GM13977 (cell line): Measurements from ENCODE around the gene RAB4A.
"Not testable (repeated sequence)": the region's sequence is repeated elsewhere in the genome, so short reads cannot be mapped to it uniquely, and the experiment has no call there.

Source experiments
- DNase-seq: peaks from one replicate; pipeline ENCODE4 v3.0.0; 2012; ENCODE audit warnings: low spot score
- in situ Hi-C: fragments of 300-500 bp; cut with MboI; formaldehyde crosslinking; loops from one replicate; pipeline ENCODE4 v1.12.0; 2022; ENCODE audit warnings: low sequenced_read_pairs, low pct_unique_long_range_greater_than_20kb, mixed read lengths, inconsistent platforms; ENCODE audit not compliant: unreplicated experiment
- TF ChIP-seq, protein P1 (sequence below): IDR thresholded peaks from 2 replicates; pipeline ENCODE4 v1.5.1; 2012; ENCODE audit warnings: mild to moderate bottlenecking, control low read depth; ENCODE audit not compliant: insufficient read depth; ENCODE audit errors: extremely low read depth, missing control alignments

RAB4A gene

DNA sequence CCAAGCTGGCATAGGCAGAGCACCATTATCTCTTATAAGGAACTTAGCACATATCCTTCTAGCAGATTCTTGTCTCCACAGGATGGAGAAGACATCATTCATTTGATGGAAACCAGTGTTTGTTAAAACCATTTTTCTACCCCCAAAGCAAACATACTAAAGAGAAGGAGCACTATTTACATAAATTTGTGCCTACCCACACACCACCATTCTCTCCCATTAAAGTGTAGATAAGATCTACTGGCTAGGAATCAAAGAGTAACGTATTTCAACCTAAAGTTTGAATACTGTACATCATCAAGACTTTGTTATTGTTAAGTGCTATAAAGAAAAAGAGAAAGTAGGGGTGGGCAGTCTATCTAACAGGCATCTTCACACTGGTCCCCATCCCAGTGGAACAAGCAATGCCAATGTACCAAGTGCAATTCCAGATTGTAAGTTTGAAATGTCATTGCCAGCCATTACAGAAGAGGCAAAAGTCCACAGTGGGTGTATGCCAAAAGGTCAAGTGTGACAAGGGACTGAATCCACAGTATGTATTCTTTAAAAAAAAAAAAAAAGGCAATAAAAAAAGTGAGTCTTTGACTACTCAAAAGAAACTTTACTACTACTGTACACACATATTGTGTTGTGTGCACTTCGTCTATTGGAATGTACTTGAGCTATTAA lies 53.1 kb downstream of the RAB4A start:
- TF ChIP-seq, protein P1, sequence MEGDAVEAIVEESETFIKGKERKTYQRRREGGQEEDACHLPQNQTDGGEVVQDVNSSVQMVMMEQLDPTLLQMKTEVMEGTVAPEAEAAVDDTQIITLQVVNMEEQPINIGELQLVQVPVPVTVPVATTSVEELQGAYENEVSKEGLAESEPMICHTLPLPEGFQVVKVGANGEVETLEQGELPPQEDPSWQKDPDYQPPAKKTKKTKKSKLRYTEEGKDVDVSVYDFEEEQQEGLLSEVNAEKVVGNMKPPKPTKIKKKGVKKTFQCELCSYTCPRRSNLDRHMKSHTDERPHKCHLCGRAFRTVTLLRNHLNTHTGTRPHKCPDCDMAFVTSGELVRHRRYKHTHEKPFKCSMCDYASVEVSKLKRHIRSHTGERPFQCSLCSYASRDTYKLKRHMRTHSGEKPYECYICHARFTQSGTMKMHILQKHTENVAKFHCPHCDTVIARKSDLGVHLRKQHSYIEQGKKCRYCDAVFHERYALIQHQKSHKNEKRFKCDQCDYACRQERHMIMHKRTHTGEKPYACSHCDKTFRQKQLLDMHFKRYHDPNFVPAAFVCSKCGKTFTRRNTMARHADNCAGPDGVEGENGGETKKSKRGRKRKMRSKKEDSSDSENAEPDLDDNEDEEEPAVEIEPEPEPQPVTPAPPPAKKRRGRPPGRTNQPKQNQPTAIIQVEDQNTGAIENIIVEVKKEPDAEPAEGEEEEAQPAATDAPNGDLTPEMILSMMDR: no peak

GRCh38 chr1:229325401-229325800 lies 54.5 kb downstream of the RAB4A start:
- in situ Hi-C loops: no loop called here
- no peak for DNase-seq
- TF ChIP-seq, protein P1: no peak

More for the DNA sequence above, 53.1 kb downstream of the RAB4A start:
- DNase-seq: no peak
- in situ Hi-C loops: no loop called here

GRCh38 chr1:229325853-229326487 lies 55.1 kb downstream of the RAB4A start:
- DNase-seq: no peak
- TF ChIP-seq, protein P1: no peak
- in situ Hi-C loops: no loop called here

DNA sequence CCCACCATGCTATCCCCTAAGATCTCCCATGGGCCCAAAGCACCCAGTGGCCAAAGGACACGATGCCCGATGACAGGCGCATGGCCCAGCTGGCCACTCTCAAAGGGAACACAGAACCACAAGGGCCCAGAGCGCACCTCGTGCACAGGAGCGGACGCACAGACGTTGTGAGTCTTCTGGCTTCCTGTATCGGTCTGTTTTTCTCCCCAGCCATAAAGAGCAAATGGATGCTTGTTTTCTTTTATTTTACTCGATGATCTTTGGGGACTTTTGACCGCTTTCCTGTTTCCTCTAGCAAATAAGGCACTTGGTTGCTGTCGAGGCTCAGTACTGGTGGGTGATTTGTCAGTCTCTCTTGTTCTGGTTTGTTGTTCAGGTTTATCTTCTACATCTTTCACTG lies 55.7 kb downstream of the RAB4A start:
- in situ Hi-C loops: no loop called here
- no peak for DNase-seq
- TF ChIP-seq, protein P1: no peak

DNA sequence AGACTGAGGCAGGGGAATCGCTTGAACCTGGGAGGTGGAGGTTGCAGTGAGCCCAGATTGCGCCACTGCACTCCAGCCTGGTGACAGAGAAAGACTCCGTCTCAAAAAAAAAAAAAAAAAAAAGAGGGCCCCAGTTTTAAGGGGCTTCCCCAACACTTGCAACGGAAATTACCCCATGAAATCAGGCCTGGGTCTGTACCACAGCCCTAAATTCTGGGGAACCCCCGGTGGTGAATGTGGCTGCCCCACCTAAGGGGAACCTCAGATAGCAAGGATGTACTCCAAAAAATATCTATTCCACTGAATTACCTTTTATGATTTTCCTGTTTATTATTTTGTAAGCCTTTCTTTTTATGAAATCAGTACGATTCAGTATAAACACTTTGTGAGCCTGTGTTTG lies 56.9 kb downstream of the RAB4A start:
- in situ Hi-C loops: not testable (repeated sequence)
- peak; percentile 40 for DNase-seq

GRCh38 chr1:229328598-229329362 lies 57.9 kb downstream of the RAB4A start:
- no peak for DNase-seq
- TF ChIP-seq, protein P1: no peak
- in situ Hi-C loops: no loop called here

GRCh38 chr1:229334269-229334668 lies 63.4 kb downstream of the RAB4A start:
- no peak for DNase-seq
- in situ Hi-C loops: no loop called here
- TF ChIP-seq, protein P1: no peak
